ENCODE measurements around the gene TMEM128.
"Not testable (repeated sequence)": the region's sequence is repeated elsewhere in the genome, so short reads cannot be mapped to it uniquely, and the experiment has no call there.

TMEM128 gene

DNA sequence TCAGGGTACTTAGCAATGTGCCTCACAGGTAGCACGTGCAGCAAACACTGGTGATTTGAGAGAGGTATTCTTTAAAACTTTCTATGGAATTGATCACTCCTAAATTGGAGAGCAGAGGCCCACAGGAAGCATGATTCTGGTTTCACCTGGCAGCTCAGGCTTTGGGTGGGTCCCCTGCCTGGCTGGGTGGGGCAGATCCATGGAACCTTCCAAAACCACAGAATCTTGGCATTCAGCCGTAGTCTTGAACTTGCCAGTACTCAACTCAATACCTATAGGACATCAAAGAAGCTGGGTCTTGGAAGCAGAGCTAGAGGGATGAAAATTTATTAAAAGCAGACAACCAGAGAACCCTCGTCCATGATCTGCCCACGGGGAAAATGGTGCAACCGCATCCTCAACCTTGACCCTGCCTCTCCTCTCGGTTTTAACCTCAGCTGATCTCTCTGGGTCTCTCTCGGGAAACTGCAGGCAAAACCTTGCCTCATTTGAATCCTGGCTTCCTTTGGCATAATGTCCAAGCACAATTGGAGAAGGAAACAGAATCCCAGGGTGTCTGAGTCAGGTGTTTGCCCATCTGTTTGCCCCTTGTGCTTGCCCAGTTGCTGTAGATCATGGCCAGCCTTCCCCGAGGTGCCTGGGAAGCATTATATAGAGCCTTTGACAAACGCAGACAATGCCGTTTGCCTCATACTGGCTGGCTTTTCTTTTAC, 44.2 kb downstream of the TMEM128 start:
- no peaks in the 10 kb centered on the region for H3K9me2 ChIP-seq (replicated peaks; ENCODE audit: control insufficient read depth, low read length)
- H3K4me2 ChIP-seq (ENCODE audit: low read length) = no peak overlapping the region
- TF ChIP-seq EZH2phosphoT487 (IDR thresholded peaks at IDR 0.05; ENCODE audit: borderline replicate concordance, low read length) = no peak
- TF ChIP-seq, protein P1, sequence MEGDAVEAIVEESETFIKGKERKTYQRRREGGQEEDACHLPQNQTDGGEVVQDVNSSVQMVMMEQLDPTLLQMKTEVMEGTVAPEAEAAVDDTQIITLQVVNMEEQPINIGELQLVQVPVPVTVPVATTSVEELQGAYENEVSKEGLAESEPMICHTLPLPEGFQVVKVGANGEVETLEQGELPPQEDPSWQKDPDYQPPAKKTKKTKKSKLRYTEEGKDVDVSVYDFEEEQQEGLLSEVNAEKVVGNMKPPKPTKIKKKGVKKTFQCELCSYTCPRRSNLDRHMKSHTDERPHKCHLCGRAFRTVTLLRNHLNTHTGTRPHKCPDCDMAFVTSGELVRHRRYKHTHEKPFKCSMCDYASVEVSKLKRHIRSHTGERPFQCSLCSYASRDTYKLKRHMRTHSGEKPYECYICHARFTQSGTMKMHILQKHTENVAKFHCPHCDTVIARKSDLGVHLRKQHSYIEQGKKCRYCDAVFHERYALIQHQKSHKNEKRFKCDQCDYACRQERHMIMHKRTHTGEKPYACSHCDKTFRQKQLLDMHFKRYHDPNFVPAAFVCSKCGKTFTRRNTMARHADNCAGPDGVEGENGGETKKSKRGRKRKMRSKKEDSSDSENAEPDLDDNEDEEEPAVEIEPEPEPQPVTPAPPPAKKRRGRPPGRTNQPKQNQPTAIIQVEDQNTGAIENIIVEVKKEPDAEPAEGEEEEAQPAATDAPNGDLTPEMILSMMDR (IDR thresholded peaks at IDR 0.05; ENCODE audit: low read depth, low read length, poor library complexity, severe bottlenecking) = no peak
- H3K36me3 ChIP-seq (ENCODE audit: control insufficient read depth, low read length) = no peaks in the 10 kb centered on the region
- H3K79me2 ChIP-seq (ENCODE audit: control insufficient read depth, low read length) = no peaks in the 10 kb centered on the region
- no peaks in the 10 kb centered on the region for H4K20me1 ChIP-seq (ENCODE audit: control insufficient read depth, insufficient read depth, low read depth, low read length)
- H3K9me3 ChIP-seq (ENCODE audit: control insufficient read depth, insufficient read depth, low read length) = no peaks in the 10 kb centered on the region
- H3K27ac ChIP-seq (ENCODE audit: low read depth, low read length) = no peak overlapping the region
- H3K27me3 ChIP-seq (ENCODE audit: control insufficient read depth, low read length) = peaks cover 23% of the 10 kb centered on the region
- no peaks in the 10 kb centered on the region for H3F3A ChIP-seq (ENCODE audit: control insufficient read depth, insufficient read depth)
- no peaks in the 10 kb centered on the region for H3K4me1 ChIP-seq (ENCODE audit: control insufficient read depth, low read length)
- no peak overlapping the region for H3K4me3 ChIP-seq (ENCODE audit: low read length)

DNA sequence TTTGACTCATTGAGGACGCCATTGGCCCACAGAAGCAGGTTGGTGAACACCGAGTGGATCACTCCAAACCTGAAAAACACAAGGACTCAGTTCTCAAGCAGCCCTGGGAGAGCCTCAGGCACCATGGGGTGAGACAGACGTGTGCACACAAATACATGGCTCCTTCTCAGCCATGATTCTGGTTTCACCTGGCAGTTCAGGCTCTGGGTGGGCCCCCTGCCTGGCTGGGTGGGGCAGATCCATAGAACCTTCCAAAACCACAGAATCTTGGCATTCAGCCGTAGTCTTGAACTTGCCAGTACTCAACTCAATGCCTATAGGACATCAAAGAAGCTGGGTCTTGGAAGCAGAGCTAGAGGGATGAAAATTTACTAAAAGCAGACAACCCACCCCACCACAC, 45.5 kb downstream of the TMEM128 start:
- no peak for TF ChIP-seq EZH2phosphoT487 (IDR thresholded peaks at IDR 0.05; ENCODE audit: borderline replicate concordance, low read length)
- H3K27me3 ChIP-seq (ENCODE audit: control insufficient read depth, low read length) = peaks cover 16% of the 10 kb centered on the region
- no peaks in the 10 kb centered on the region for H3K36me3 ChIP-seq (ENCODE audit: control insufficient read depth, low read length)
- H3K4me2 ChIP-seq (ENCODE audit: low read length) = no peak overlapping the region
- no peaks in the 10 kb centered on the region for H3K4me1 ChIP-seq (ENCODE audit: control insufficient read depth, low read length)
- H3K27ac ChIP-seq (ENCODE audit: low read depth, low read length) = no peak overlapping the region
- H4K20me1 ChIP-seq (ENCODE audit: control insufficient read depth, insufficient read depth, low read depth, low read length) = no peaks in the 10 kb centered on the region
- H3F3A ChIP-seq (ENCODE audit: control insufficient read depth, insufficient read depth) = no peaks in the 10 kb centered on the region
- no peaks in the 10 kb centered on the region for H3K9me2 ChIP-seq (replicated peaks; ENCODE audit: control insufficient read depth, low read length)
- H3K79me2 ChIP-seq (ENCODE audit: control insufficient read depth, low read length) = no peaks in the 10 kb centered on the region
- H3K4me3 ChIP-seq (ENCODE audit: low read length) = no peak overlapping the region
- H3K9me3 ChIP-seq (ENCODE audit: control insufficient read depth, insufficient read depth, low read length) = no peaks in the 10 kb centered on the region

DNA sequence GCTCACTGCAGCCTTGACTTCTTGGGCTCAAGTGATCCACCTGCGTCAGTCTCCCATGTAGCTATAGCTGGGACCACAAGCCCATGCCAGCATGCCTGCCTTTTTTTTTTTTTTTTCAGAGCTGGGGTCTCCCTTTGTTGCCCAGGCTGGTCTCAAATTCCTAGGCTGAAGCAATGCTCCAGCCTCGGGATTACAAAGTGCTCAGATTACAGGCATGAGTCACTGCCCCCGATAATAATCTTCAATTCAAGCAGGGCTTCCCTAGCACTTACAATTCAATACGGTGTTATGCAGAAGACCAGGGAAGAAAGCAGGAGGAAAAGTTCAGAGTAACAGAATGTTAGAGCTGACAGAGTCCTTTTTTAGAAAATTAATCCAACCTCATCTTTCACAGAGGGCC, 47.4 kb downstream of the TMEM128 start:
- no peaks in the 10 kb centered on the region for H3K36me3 ChIP-seq (ENCODE audit: control insufficient read depth, low read length)
- H4K20me1 ChIP-seq (ENCODE audit: control insufficient read depth, insufficient read depth, low read depth, low read length) = no peaks in the 10 kb centered on the region
- TF ChIP-seq, protein P1 (IDR thresholded peaks at IDR 0.05; ENCODE audit: low read depth, low read length, poor library complexity, severe bottlenecking) = no peak
- no peak for TF ChIP-seq EZH2phosphoT487 (IDR thresholded peaks at IDR 0.05; ENCODE audit: borderline replicate concordance, low read length)
- H3K9me3 ChIP-seq (ENCODE audit: control insufficient read depth, insufficient read depth, low read length) = no peaks in the 10 kb centered on the region
- no peak overlapping the region for H3K4me3 ChIP-seq (ENCODE audit: low read length)
- H3K4me2 ChIP-seq (ENCODE audit: low read length) = no peak overlapping the region
- H3K27me3 ChIP-seq (ENCODE audit: control insufficient read depth, low read length) = peaks cover 9% of the 10 kb centered on the region; the same call in 1 of the 2 replicates
- H3K4me1 ChIP-seq (ENCODE audit: control insufficient read depth, low read length) = no peaks in the 10 kb centered on the region
- H3K79me2 ChIP-seq (ENCODE audit: control insufficient read depth, low read length) = no peaks in the 10 kb centered on the region
- no peak overlapping the region for H3K27ac ChIP-seq (ENCODE audit: low read depth, low read length)
- H3K9me2 ChIP-seq (replicated peaks; ENCODE audit: control insufficient read depth, low read length) = no peaks in the 10 kb centered on the region
- no peaks in the 10 kb centered on the region for H3F3A ChIP-seq (ENCODE audit: control insufficient read depth, insufficient read depth)

DNA sequence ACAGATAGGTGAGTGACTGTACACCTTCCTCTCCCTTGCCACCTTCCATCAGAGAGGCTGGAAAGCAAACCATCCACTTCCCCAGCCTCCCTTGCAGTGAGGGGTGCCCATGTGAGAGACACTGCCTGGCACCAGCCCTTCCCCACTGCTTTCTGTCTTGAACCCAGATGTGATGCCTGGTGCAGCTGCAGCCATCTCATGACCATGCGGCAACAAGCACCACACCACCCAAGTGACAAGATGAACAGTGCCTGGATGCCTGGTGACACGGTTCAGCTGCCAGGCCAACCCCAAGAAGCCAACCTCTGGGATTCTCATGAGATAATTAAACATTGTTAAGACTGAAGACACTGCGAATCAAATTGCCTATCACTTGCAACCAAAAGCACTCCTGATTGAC, 52.7 kb downstream of the TMEM128 start:
- Histone ChIP-seq H3K4me2 (ENCODE audit: low read length) (no peak overlapping the region), H3K36me3 (ENCODE audit: control insufficient read depth, low read length) (no peaks in the 10 kb centered on the region)
- TF ChIP-seq, protein P1 (IDR thresholded peaks at IDR 0.05; ENCODE audit: low read depth, low read length, poor library complexity, severe bottlenecking) = no peak
- TF ChIP-seq EZH2phosphoT487 (IDR thresholded peaks at IDR 0.05; ENCODE audit: borderline replicate concordance, low read length) = no peak

DNA sequence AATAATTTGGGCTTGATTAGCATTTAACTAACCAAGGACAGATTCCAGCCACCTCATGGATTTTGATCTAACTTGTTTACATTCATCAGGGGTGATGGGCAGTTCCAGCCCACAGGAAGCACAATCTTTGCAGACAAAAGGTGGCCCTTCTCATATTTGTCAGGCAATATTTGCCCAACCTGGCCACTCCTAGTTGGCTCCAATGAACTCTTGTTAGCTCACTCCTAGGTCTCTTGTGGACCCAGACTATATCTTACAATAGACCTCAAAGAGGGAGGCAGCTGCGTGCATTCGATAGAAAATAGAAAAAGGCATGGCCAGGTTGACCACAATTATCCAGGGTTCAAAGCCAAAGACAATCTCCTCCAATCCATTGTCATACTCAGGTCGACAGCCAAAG, 59.5 kb downstream of the TMEM128 start:
- not testable (repeated sequence) for H3K4me3 ChIP-seq (ENCODE audit: low read length); H3K27ac ChIP-seq (ENCODE audit: low read depth, low read length); H3K9me3 ChIP-seq (ENCODE audit: control insufficient read depth, insufficient read depth, low read length); H4K20me1 ChIP-seq (ENCODE audit: control insufficient read depth, insufficient read depth, low read depth, low read length); H3K4me1 ChIP-seq (ENCODE audit: control insufficient read depth, low read length); H3K36me3 ChIP-seq (ENCODE audit: control insufficient read depth, low read length); H3K4me2 ChIP-seq (ENCODE audit: low read length); H3K9me2 ChIP-seq (replicated peaks; ENCODE audit: control insufficient read depth, low read length); H3F3A ChIP-seq (ENCODE audit: control insufficient read depth, insufficient read depth); H3K27me3 ChIP-seq (ENCODE audit: control insufficient read depth, low read length); H3K79me2 ChIP-seq (ENCODE audit: control insufficient read depth, low read length)

More for the DNA sequence above, 52.7 kb downstream of the TMEM128 start:
- Histone ChIP-seq H3K79me2 (ENCODE audit: control insufficient read depth, low read length) (no peaks in the 10 kb centered on the region), H3K4me1 (ENCODE audit: control insufficient read depth, low read length) (no peaks in the 10 kb centered on the region), H3K27ac (ENCODE audit: low read depth, low read length) (no peak overlapping the region), H3K9me2 (replicated peaks; ENCODE audit: control insufficient read depth, low read length) (no peaks in the 10 kb centered on the region), H3K27me3 (ENCODE audit: control insufficient read depth, low read length) (peaks cover 4% of the 10 kb centered on the region; the same call in 1 of the 2 replicates), H3F3A (ENCODE audit: control insufficient read depth, insufficient read depth) (no peaks in the 10 kb centered on the region), H3K9me3 (ENCODE audit: control insufficient read depth, insufficient read depth, low read length) (no peaks in the 10 kb centered on the region), H4K20me1 (ENCODE audit: control insufficient read depth, insufficient read depth, low read depth, low read length) (no peaks in the 10 kb centered on the region), H3K4me3 (ENCODE audit: low read length) (no peak overlapping the region)
